Gastrocnemius medialis (tissue), 4 donors: ENCODE data around the gene AP5S1. TPM values are rescaled to one million over a fixed set of nuclear protein-coding genes. Genes with fewer than 3 reads are reported as not detected.

Source experiments
- ATAC-seq, 2 donors: fragments of 150-250 bp; one replicate each; pipeline ENCODE4 v1.9.1; 2016
- DNase-seq, 2 donors: peaks; one replicate each; pipeline ENCODE4 v3.0.0-alpha.2; 2019
- H3K27ac ChIP-seq, 4 donors: fragments of 200-600 bp; sonication (generic); 1 replicate in 1 of 4; 2 replicates in 3 of 4; pipeline ENCODE4 v1.5.1; 2016 to 2018; ENCODE audit warnings: mild to moderate bottlenecking in 2 of 4, moderate library complexity in 1 of 4
- H3K27me3 ChIP-seq, 3 donors: fragments of 200-600 bp; sonication (generic) in 2 of 3; 1 replicate in 1 of 3; 2 replicates in 2 of 3; pipeline versions ENCODE4 v1.5.1 to v1.6.0; 2016 to 2019; ENCODE audit warnings: mild to moderate bottlenecking in 1 of 3, moderate library complexity in 1 of 3
- H3K36me3 ChIP-seq, 2 donors: fragments of 200-600 bp; sonication (generic) in 1 of 2; one replicate each; pipeline ENCODE4 v1.5.1; 2017 to 2018
- H3K4me1 ChIP-seq, 2 donors: fragments of 200-600 bp; sonication (generic) in 1 of 2; one replicate each; pipeline ENCODE4 v1.5.1; 2016 to 2017; ENCODE audit warnings: mild to moderate bottlenecking in 2 of 2
- H3K4me3 ChIP-seq, 4 donors: fragments of 200-600 bp; sonication (generic) in 3 of 4; 1 replicate in 1 of 4; 2 replicates in 3 of 4; pipeline ENCODE4 v1.5.1; 2016 to 2019; ENCODE audit warnings: mild to moderate bottlenecking in 2 of 4
- H3K9me3 ChIP-seq, 3 donors: fragments of 200-600 bp; sonication (generic) in 2 of 3; 1 replicate in 1 of 3; 2 replicates in 2 of 3; pipeline ENCODE4 v1.5.1; 2016 to 2019
- POLR2A ChIP-seq, 2 donors: fragments of 450-650 bp; IDR thresholded peaks; one replicate each; pipeline ENCODE4 v1.6.1; 2017; ENCODE audit warnings: antibody characterized with exemption in 2 of 2, mild to moderate bottlenecking in 2 of 2, moderate library complexity in 2 of 2
- in situ Hi-C, 4 donors: fragments of 200-750 bp; cut with MboI; loops; one replicate each; pipeline versions ENCODE4 v1.15.0 to v1.8.0; 2017; ENCODE audit warnings: low sequenced_read_pairs in 4 of 4
- intact Hi-C: fragments of 100-400 bp; cut with DNase I; formaldehyde crosslinking; loops from one replicate; pipeline ENCODE4 v1.15.1; 2023; ENCODE audit warnings: low total_unique reads
- total RNA-seq, 4 donors: library from RNA; depleted of rRNA; stranded (reverse); fragments of >200 nt; gene quantifications; one replicate each; pipeline versions ENCODE4 v1.1.0 to v1.2.3, GENCODE V29; 2016
- TF ChIP-seq, protein P1 (sequence below), 5 experiments: fragments of 450-650 bp in 3 of 5; fragments of 200-600 bp in 2 of 5; sonication (generic) in 2 of 5; IDR thresholded peaks in 4 of 5; conservative IDR thresholded peaks in 1 of 5; 1 replicate in 4 of 5; 2 replicates in 1 of 5; pipeline ENCODE4 v1.5.1; 2016 to 2019; ENCODE audit warnings: antibody characterized with exemption in 5 of 5, mild to moderate bottlenecking in 3 of 5, moderate library complexity in 3 of 5

Gene AP5S1
- total RNA-seq, 4 donors from 2014 or later, result 11.6 to 20.9 (median 17.3) TPM

DNA sequence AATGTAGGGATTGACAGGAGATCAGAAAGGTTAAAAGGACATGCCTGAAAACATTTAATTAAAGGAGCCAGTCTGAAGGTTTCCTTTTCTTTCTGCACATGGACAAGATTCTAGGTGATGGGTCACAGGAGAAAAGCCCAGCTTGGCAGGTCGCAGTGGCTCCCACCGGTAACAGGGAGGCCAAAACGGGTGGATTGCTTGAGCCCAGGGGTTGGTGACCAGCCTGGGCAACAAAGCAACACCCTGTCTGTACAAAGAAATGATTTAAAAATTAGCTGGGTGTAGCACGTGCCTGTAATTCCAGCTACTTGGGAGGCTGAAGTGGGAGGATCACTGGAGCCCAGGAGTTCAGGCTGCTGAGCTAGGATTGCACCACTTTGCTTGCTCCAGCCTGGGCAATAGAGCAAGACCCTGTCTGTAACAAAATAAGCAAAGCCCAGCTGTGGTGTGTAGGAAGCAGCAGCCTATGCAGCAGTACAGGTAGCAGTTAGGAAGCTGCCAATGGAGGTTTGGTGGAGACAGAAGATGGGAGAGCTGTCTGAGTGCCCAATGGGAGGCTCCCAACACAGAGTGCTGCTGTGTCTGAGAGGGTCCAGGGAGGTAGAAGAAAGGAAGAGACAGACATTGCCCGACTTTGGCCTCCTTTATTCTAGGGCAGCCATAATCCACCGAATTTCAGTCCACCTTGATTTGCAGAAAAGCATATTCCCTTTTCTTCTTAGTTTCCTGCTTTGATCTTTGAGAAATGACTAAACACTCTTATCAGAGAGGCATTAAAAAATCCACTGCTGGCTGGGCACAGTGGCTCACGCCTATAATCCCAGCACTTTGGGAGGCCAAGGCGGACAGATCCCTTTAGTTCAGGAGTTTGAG lies 7.1 kb upstream of the AP5S1 start:
- in situ Hi-C loops, result no loop called here

DNA sequence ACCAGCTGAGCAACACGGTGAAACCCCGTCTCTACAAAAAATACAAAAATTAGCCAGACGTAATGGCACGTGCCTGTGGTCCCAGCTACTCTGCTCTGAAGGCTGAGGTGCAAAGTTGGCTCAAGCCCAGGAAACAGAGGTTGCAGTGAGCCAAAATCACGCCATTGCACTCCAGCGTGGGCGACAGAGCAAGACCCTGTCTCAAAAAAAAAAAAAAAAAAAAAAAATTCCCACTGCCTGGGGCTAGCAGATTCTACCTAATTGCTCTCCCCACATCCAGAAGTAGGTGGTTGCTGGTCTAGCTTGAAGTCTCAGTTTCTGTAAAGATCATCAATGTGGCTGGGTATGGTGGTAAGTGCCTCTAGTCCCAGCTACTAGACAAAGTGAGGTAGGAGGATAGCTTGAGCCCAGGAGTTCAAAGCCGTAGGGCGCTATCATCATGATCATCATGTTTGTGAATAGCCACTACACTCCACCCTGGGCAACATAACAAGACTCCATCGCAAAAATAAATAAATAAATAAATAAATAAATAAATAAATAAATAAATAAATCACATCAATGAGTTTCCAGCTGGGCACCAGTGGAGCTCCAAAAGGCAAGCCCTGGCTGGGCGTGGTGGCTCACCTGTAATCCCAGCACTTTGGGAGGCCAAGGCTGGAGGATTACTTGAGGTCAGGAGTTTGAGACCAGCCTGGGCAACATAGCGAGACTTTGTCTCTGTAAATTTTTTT lies 6.3 kb upstream of the AP5S1 start:
- H3K9me3 ChIP-seq, result no peaks in the 10 kb centered on the region
- no peaks in the 10 kb centered on the region for H3K27me3 ChIP-seq
- H3K4me3 ChIP-seq, result no peak overlapping the region
- no peaks in the 10 kb centered on the region for H3K36me3 ChIP-seq
- no peak for DNase-seq
- no peak overlapping the region for H3K27ac ChIP-seq
- TF ChIP-seq POLR2A (IDR thresholded peaks at IDR 0.05), result no peak
- TF ChIP-seq, protein P1, sequence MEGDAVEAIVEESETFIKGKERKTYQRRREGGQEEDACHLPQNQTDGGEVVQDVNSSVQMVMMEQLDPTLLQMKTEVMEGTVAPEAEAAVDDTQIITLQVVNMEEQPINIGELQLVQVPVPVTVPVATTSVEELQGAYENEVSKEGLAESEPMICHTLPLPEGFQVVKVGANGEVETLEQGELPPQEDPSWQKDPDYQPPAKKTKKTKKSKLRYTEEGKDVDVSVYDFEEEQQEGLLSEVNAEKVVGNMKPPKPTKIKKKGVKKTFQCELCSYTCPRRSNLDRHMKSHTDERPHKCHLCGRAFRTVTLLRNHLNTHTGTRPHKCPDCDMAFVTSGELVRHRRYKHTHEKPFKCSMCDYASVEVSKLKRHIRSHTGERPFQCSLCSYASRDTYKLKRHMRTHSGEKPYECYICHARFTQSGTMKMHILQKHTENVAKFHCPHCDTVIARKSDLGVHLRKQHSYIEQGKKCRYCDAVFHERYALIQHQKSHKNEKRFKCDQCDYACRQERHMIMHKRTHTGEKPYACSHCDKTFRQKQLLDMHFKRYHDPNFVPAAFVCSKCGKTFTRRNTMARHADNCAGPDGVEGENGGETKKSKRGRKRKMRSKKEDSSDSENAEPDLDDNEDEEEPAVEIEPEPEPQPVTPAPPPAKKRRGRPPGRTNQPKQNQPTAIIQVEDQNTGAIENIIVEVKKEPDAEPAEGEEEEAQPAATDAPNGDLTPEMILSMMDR (IDR thresholded peaks at IDR 0.05 in 4 of 5, conservative IDR thresholded peaks at IDR 0.05 in 1 of 5), result no peak
- no peak for ATAC-seq
- in situ Hi-C loops (no loop called here), intact Hi-C loops (no loop called here)
- peaks cover 15 to 28% of the 10 kb centered on the region in 2 donors for H3K4me1 ChIP-seq

More for the DNA sequence above, 7.1 kb upstream of the AP5S1 start:
- Histone ChIP-seq H3K36me3 (no peaks in the 10 kb centered on the region), H3K27me3 (no peaks in the 10 kb centered on the region), H3K9me3 (no peaks in the 10 kb centered on the region), H3K27ac (peak overlapping the region; percentile 84 to 96 (median 90)), H3K4me3 (no peak overlapping the region), H3K4me1 (peaks cover 14 to 21% of the 10 kb centered on the region in 2 donors)
- DNase-seq (no peak), ATAC-seq (no peak)
- intact Hi-C loops, result no loop called here
- TF ChIP-seq, protein P1 (IDR thresholded peaks at IDR 0.05 in 4 of 5, conservative IDR thresholded peaks at IDR 0.05 in 1 of 5), result no peak
- TF ChIP-seq POLR2A (IDR thresholded peaks at IDR 0.05), result no peak

DNA sequence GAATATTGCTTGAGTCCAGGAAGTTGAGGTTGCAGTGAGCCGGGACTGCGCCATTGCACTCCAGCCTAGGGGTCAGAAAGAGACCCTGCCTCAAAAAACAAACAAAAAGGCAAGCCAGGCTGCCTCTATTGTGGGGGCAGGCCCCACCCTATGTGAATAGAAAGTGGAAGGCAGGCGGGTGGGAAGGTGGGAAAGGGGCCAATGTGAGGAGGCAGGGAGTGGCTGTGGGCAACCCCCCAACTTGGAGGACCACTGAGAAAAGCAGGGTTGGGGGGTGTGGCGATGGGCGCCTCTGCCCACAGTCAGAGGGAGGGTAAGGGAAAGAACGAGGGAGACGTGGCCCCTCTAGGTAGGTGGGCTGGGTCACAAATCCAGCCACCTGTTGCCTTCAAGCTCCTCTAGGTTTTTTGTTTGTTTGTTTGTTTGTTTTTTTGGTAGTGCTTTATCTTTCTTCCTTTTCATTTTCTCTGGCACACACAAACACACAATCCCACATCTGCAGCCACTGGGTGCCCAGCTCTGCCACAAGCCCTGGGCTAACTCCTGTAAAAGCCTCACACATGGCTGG lies 5.3 kb upstream of the AP5S1 start:
- ATAC-seq, result no peak
- DNase-seq, result no peak
- no peak overlapping the region for H3K4me3 ChIP-seq
- no peak for TF ChIP-seq POLR2A (IDR thresholded peaks at IDR 0.05)
- TF ChIP-seq, protein P1 (IDR thresholded peaks at IDR 0.05 in 4 of 5, conservative IDR thresholded peaks at IDR 0.05 in 1 of 5), result no peak
- H3K27ac ChIP-seq, result no peak overlapping the region
- no peaks in the 10 kb centered on the region for H3K36me3 ChIP-seq
- peaks cover 22 to 36% of the 10 kb centered on the region in 2 donors for H3K4me1 ChIP-seq
- no peaks in the 10 kb centered on the region for H3K9me3 ChIP-seq
- in situ Hi-C loops, result no loop called here
- H3K27me3 ChIP-seq, result no peaks in the 10 kb centered on the region
- intact Hi-C loops, result no loop called here

DNA sequence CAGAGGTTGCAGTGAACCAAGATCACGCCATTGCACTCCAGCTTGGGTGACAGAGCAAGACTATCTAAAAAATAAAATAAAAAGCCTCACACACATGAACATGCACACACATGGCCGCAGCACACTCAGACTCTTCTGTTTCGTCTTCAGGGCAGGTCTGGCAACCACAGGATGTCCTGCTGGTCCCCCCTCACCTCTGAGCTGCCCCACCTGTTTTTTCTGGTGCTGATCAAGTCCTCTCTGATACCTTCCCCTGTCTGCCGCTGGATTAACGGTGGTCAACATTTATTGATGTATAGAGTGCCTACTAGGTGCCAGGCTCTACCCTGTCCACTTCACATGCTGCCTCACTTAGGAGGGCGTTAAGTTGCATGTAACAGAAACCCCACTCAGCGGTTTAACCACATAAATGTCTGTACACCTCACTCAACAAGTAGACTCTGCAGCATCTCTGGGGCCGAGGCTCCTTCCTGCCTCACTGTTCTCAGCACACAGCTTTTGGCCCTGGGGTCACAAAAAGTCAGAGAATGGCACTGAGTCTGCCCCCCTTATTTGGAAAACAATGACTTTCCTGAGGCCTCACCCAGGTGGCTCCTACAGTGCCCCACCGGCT lies 4.5 kb upstream of the AP5S1 start:
- in situ Hi-C loops (no loop called here), intact Hi-C loops (no loop called here)
- H3K27me3 ChIP-seq, result no peaks in the 10 kb centered on the region
- H3K4me3 ChIP-seq, result no peak overlapping the region
- TF ChIP-seq, protein P1 (IDR thresholded peaks at IDR 0.05 in 4 of 5, conservative IDR thresholded peaks at IDR 0.05 in 1 of 5), result no peak
- no peak for TF ChIP-seq POLR2A (IDR thresholded peaks at IDR 0.05)
- DNase-seq, result no peak
- H3K36me3 ChIP-seq, result no peaks in the 10 kb centered on the region
- no peak for ATAC-seq
- H3K27ac ChIP-seq, result no peak overlapping the region
- peaks cover 23 to 30% of the 10 kb centered on the region in 2 donors for H3K4me1 ChIP-seq
- H3K9me3 ChIP-seq, result no peaks in the 10 kb centered on the region
